ENCODE results near the gene TLK2.
"Not testable (repeated sequence)": the region's sequence is repeated elsewhere in the genome, so short reads cannot be mapped to it uniquely, and the experiment has no call there.

Gene TLK2

DNA sequence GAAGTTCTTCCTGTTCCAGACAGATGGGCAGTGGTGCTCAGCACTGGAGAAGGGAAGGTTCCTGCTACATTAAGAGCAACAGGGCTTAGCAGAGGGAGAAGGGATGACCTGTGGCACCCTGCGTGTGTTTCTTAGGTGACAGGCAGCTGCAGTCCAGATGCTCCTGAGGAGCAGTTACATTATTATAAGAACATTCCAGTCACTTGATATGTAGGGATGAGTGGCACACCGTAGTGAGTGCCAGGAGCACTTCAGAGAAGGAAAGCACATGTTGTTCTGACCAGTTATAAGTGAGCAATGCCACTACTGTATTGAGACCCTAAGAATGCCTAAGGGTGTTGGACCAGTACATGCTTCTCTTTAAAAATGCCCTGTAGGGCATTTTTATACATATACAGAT is 108.9 kb downstream of the TLK2 start:
- intact Hi-C loops (cut with DNase I; ENCODE audit: low total_unique reads): no loop called here
- no peak for DNase-seq

GRCh38 chr17:62588109-62588508 is 109.5 kb downstream of the TLK2 start:
- no peak overlapping the region for H3K4me3 ChIP-seq
- no peak for DNase-seq
- no peaks in the 10 kb centered on the region for H3K27me3 ChIP-seq
- H3K27ac ChIP-seq: no peak overlapping the region
- H3K36me3 ChIP-seq: peaks cover 41 to 66% (median 51%) of the 10 kb centered on the region in 3 donors
- H3K9me3 ChIP-seq: no peaks in the 10 kb centered on the region
- TF ChIP-seq, protein P1, sequence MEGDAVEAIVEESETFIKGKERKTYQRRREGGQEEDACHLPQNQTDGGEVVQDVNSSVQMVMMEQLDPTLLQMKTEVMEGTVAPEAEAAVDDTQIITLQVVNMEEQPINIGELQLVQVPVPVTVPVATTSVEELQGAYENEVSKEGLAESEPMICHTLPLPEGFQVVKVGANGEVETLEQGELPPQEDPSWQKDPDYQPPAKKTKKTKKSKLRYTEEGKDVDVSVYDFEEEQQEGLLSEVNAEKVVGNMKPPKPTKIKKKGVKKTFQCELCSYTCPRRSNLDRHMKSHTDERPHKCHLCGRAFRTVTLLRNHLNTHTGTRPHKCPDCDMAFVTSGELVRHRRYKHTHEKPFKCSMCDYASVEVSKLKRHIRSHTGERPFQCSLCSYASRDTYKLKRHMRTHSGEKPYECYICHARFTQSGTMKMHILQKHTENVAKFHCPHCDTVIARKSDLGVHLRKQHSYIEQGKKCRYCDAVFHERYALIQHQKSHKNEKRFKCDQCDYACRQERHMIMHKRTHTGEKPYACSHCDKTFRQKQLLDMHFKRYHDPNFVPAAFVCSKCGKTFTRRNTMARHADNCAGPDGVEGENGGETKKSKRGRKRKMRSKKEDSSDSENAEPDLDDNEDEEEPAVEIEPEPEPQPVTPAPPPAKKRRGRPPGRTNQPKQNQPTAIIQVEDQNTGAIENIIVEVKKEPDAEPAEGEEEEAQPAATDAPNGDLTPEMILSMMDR (IDR thresholded peaks at IDR 0.05): no peak
- no peaks in the 10 kb centered on the region for H3K4me1 ChIP-seq
- intact Hi-C loops (cut with DNase I; ENCODE audit: low total_unique reads): no loop called here

More for the DNA sequence above, 108.9 kb downstream of the TLK2 start:
- H3K27ac ChIP-seq: no peak overlapping the region
- H3K4me3 ChIP-seq: no peak overlapping the region
- TF ChIP-seq, protein P1 (IDR thresholded peaks at IDR 0.05): no peak
- no peaks in the 10 kb centered on the region for H3K9me3 ChIP-seq
- H3K36me3 ChIP-seq: peaks cover 45 to 70% (median 54%) of the 10 kb centered on the region in 3 donors
- H3K4me1 ChIP-seq: no peaks in the 10 kb centered on the region
- no peaks in the 10 kb centered on the region for H3K27me3 ChIP-seq

- Histone ChIP-seq H3K4me3 (no peak overlapping the region), H3K27ac (no peak overlapping the region), H3K9me3 (no peaks in the 10 kb centered on the region), H3K27me3 (no peaks in the 10 kb centered on the region), H3K4me1 (no peaks in the 10 kb centered on the region), H3K36me3 (peaks cover 35 to 52% (median 48%) of the 10 kb centered on the region in 3 donors)
- intact Hi-C loops (cut with DNase I; ENCODE audit: low total_unique reads): no loop called here
- no peak for DNase-seq
- TF ChIP-seq, protein P1 (IDR thresholded peaks at IDR 0.05): no peak
Measured at GRCh38 chr17:62591333-62591732, 112.7 kb downstream of the TLK2 start.

DNA sequence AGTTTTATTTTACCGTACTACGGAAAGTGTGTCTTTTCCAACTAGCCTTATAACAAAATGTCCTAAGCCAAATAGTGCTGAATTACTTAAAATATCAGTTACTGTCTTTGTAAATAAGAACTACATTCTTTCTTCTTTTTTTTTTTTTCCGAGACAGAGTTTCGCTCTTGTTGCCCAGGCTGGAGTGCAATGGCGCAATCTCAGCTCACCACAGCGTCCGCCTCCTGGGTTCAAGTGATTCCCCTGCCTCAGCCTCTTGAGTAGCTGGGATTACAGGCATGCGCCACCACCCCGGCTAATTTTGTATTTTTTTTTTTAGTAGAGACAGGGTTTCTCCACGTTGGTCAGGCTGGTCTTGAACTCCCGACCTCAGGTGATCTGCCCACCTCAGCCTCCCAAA is 113.2 kb downstream of the TLK2 start:
- H3K4me1 ChIP-seq; H3K4me3 ChIP-seq; H3K9me3 ChIP-seq; DNase-seq; intact Hi-C loops (cut with DNase I; ENCODE audit: low total_unique reads); H3K27me3 ChIP-seq; H3K27ac ChIP-seq: not testable (repeated sequence)
- peaks cover 33 to 52% (median 48%) of the 10 kb centered on the region in 3 donors for H3K36me3 ChIP-seq

- DNase-seq: no peak
- intact Hi-C loops (cut with DNase I; ENCODE audit: low total_unique reads): no loop called here
- Histone ChIP-seq H3K4me1 (no peaks in the 10 kb centered on the region), H3K4me3 (no peak overlapping the region), H3K36me3 (peaks cover 33 to 52% (median 48%) of the 10 kb centered on the region in 3 donors), H3K27ac (no peak overlapping the region), H3K9me3 (no peaks in the 10 kb centered on the region), H3K27me3 (no peaks in the 10 kb centered on the region)
- TF ChIP-seq, protein P1 (IDR thresholded peaks at IDR 0.05): no peak
Measured at GRCh38 chr17:62592341-62593099, 113.9 kb downstream of the TLK2 start.

DNA sequence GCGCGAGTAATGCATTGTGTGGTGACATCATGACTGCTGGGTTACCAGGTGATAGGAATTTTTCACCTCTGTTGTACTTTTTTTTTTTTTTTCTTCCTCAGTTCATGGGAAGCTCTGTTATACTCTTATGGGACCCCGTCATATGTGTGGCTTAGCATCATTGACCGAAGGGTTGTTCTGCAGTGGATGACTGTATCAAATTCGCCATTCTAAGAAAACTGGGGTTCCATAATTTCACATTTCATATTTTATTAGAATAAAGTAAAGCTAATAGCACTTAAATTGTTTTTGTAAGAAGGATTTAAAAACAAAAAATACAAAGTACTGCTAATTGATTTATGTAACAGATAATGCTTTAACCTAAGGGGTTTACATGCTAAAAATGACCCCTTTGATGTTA is 116.9 kb downstream of the TLK2 start:
- H3K4me3 ChIP-seq: no peak overlapping the region
- no peak overlapping the region for H3K27ac ChIP-seq
- no peaks in the 10 kb centered on the region for H3K27me3 ChIP-seq
- H3K36me3 ChIP-seq: peaks cover 29 to 61% (median 39%) of the 10 kb centered on the region in 3 donors
- no peak for DNase-seq
- TF ChIP-seq, protein P1 (IDR thresholded peaks at IDR 0.05): no peak
- H3K9me3 ChIP-seq: no peaks in the 10 kb centered on the region
- intact Hi-C loops (cut with DNase I; ENCODE audit: low total_unique reads): no loop called here
- no peaks in the 10 kb centered on the region for H3K4me1 ChIP-seq
